SK-N-SH (cell line): ENCODE measurements around the gene ZNF606. TPM values are rescaled to one million over a fixed set of nuclear protein-coding genes. Genes with fewer than 3 reads are reported as not detected.

ENCODE experiments used
- CTCF ChIA-PET: fragments of 300-600, 350-600 bp; formaldehyde crosslinking; extraction: SDS; loops from one replicate; lab custom pipeline; 2021; lab: Yijun Ruan, JAX
- POLR2A ChIA-PET: fragments of 350-600 bp; sonication (Branson Sonifier 250); formaldehyde crosslinking; extraction: SDS; loops from one replicate; lab custom pipeline; 2020; ENCODE audit warnings: antibody characterized with exemption, inconsistent platforms; lab: Yijun Ruan, JAX
- DNase-seq: peaks from one replicate; pipeline ENCODE4 v3.0.0; 2012
- H2AFZ ChIP-seq: fragments of 200-600 bp; sonication (generic); 2 replicates; pipeline ENCODE4 v1.8.1; 2016; ENCODE audit warnings: antibody characterized with exemption, mild to moderate bottlenecking, low read depth
- H3F3A ChIP-seq: fragments of 200-600 bp; sonication (generic); replicated peaks from 2 replicates; pipeline ENCODE3; 2016; ENCODE audit warnings: antibody characterized with exemption, mild to moderate bottlenecking; ENCODE audit not compliant: insufficient read depth
- H3K27ac ChIP-seq, 2 experiments: fragments of 200-500 bp in 1 of 2; fragments of 200-600 bp in 1 of 2; sonication (Bioruptor generic) in 1 of 2; sonication (generic), shearing (Covaris generic) in 1 of 2; 2 replicates each; pipeline versions ENCODE4 v1.5.1 to v1.6.1; 2014 to 2016; ENCODE audit warnings: low read depth in 2 of 2, inconsistent platforms in 1 of 2, low read length in 1 of 2, mild to moderate bottlenecking in 1 of 2, mixed read lengths in 1 of 2
- H3K27me3 ChIP-seq: fragments of 200-600 bp; sonication (generic), shearing (Covaris generic); 2 replicates; pipeline ENCODE4 v1.6.1; 2016; ENCODE audit warnings: mixed run types; ENCODE audit not compliant: insufficient read depth
- H3K36me3 ChIP-seq, 2 experiments: fragments of 200-500 bp in 1 of 2; fragments of 200-600 bp in 1 of 2; sonication (Bioruptor generic) in 1 of 2; sonication (generic) in 1 of 2; replicated peaks in 1 of 2; 2 replicates each; pipeline versions ENCODE3 to v1.5.1; 2014 to 2016; ENCODE audit warnings: low read length in 1 of 2, mild to moderate bottlenecking in 1 of 2; ENCODE audit not compliant: insufficient read depth in 2 of 2, control insufficient read depth in 1 of 2
- H3K4me1 ChIP-seq, 2 experiments: fragments of 200-500 bp in 1 of 2; fragments of 200-600 bp in 1 of 2; sonication (Bioruptor generic) in 1 of 2; sonication (generic), shearing (Covaris generic) in 1 of 2; 2 replicates each; pipeline versions ENCODE4 v1.5.1 to v1.6.1; 2014 to 2016; ENCODE audit warnings: low read depth in 1 of 2, low read length in 1 of 2, mixed run types in 1 of 2; ENCODE audit not compliant: insufficient read depth in 2 of 2, control insufficient read depth in 1 of 2
- H3K4me2 ChIP-seq: fragments of 200-600 bp; sonication (generic), shearing (Covaris generic); 2 replicates; pipeline ENCODE4 v1.6.1; 2017; ENCODE audit warnings: mixed run types
- H3K4me3 ChIP-seq, 2 experiments: fragments of 200-500 bp in 1 of 2; fragments of 200-600 bp in 1 of 2; sonication (Bioruptor generic) in 1 of 2; sonication (generic), shearing (Covaris generic) in 1 of 2; 2 replicates each; pipeline versions ENCODE4 v1.5.1 to v1.8.1; 2014 to 2016; ENCODE audit warnings: low read depth in 2 of 2, inconsistent platforms in 1 of 2, low read length in 1 of 2, mild to moderate bottlenecking in 1 of 2, mixed read lengths in 1 of 2, moderate library complexity in 1 of 2
- H3K79me2 ChIP-seq: fragments of 200-600 bp; sonication (generic); 2 replicates; pipeline ENCODE4 v1.8.1; 2017; ENCODE audit warnings: mild to moderate bottlenecking; ENCODE audit not compliant: insufficient read depth
- H3K9ac ChIP-seq: fragments of 200-600 bp; sonication (generic); 2 replicates; pipeline ENCODE4 v1.6.1; 2017; ENCODE audit warnings: mixed run types
- H3K9me2 ChIP-seq: fragments of 200-600 bp; sonication (generic); 2 replicates; pipeline ENCODE4 v1.6.1; 2017; ENCODE audit warnings: mixed run types
- H3K9me3 ChIP-seq: fragments of 200-600 bp; sonication (generic); 2 replicates; pipeline ENCODE4 v1.6.1; 2017; ENCODE audit warnings: mixed run types, mild to moderate bottlenecking, moderate library complexity
- H4K20me1 ChIP-seq: fragments of 200-600 bp; sonication (generic); 2 replicates; pipeline ENCODE4 v1.6.1; 2017; ENCODE audit warnings: mild to moderate bottlenecking, mixed run types; ENCODE audit not compliant: insufficient read depth
- EP300 ChIP-seq, 2 experiments: IDR thresholded peaks; 2 replicates each; pipeline versions ENCODE4 v1.4.0 to v1.6.1; 2012; ENCODE audit warnings: borderline replicate concordance in 1 of 2, low read depth in 1 of 2, low read length in 1 of 2
- FOXM1 ChIP-seq: IDR thresholded peaks from 2 replicates; pipeline ENCODE4 v1.4.0; 2012; ENCODE audit warnings: low read depth, mild to moderate bottlenecking
- JUND ChIP-seq: IDR thresholded peaks from 2 replicates; pipeline ENCODE4 v1.4.0; 2012
- MEF2A ChIP-seq: IDR thresholded peaks from 2 replicates; pipeline ENCODE4 v1.4.0; 2012; ENCODE audit warnings: low read depth, borderline replicate concordance
- MXI1 ChIP-seq: IDR thresholded peaks from 2 replicates; pipeline ENCODE4 v1.6.1; 2012; ENCODE audit warnings: mild to moderate bottlenecking, low read depth, low read length, improper control_type of control experiment
- RAD21 ChIP-seq: IDR thresholded peaks from 2 replicates; pipeline ENCODE4 v1.6.1; 2012; ENCODE audit warnings: mild to moderate bottlenecking, low read length
- REST ChIP-seq: IDR thresholded peaks from 2 replicates; pipeline ENCODE4 v1.6.1; 2012; ENCODE audit warnings: mild to moderate bottlenecking, low read depth, low read length, moderate library complexity
- RXRA ChIP-seq: IDR thresholded peaks from 2 replicates; pipeline ENCODE4 v1.4.0; 2012; ENCODE audit warnings: low read depth, mild to moderate bottlenecking, borderline replicate concordance
- WGBS: methylation state at CpG from one replicate; pipeline ENCODE4 v1.1.6; 2017; ENCODE audit warnings: low lambda C conversion rate; 5-methylcytosine and 5-hydroxymethylcytosine counted together
- polyA plus RNA-seq, 3 experiments: library from polyadenylated mRNA; depleted of rRNA; stranded (reverse); fragments of >200 nt; gene quantifications; 2 replicates each; pipeline ENCODE4 v1.2.3, GENCODE V29; 2012
- TF ChIP-seq, protein P1 (sequence below): IDR thresholded peaks from 2 replicates; pipeline ENCODE4 v1.4.0; 2012; ENCODE audit warnings: low read depth
- TF ChIP-seq, protein P2 (sequence below): IDR thresholded peaks from 2 replicates; pipeline ENCODE4 v1.4.0; 2012; ENCODE audit warnings: low read depth, borderline replicate concordance
- TF ChIP-seq, protein P3 (sequence below): IDR thresholded peaks from 2 replicates; pipeline ENCODE4 v1.4.0; 2012; ENCODE audit warnings: low read depth, borderline replicate concordance

Gene ZNF606
- polyA plus RNA-seq, 1 of the 3 experiments (the other 2 are of a cell fraction) = 2.9 TPM

DNA sequence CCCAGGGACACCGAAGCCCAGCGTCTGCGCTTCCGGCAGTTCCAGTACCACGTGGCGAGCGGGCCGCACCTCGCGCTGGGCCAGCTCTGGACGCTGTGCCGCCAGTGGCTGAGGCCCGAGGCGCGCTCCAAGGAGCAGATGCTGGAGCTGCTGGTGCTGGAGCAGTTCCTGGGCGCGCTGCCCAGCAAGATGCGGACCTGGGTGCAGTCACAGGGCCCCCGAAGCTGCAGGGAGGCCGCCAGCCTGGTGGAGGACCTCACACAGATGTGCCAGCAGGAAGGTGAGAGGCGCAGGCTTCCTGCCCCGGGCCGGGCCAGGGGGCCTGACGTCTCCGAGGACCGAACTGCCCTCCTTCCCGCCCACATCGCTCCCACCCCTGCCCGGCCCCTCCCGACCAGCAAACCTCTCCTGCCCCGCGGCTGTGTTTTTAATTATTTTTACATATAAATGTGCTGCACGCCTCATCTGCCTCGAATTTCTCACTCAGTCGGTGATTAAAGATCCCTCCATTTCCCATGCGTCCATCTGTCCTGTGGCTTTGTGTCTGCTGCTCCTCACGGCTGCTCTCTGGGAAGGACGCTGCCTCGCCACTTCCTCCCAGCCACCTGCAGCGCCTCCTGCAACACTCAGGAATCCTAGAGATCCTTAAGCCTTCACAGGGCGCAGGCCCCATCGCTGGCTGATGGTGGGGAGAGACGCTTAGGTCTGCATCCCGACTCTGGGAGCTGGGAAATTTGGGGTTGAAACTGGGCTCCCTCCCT, 35.5 kb upstream of the ZNF606 start:
- ChIA-PET CTCF (no interaction called here), POLR2A (no interaction called here)
- Histone ChIP-seq H4K20me1 (no peaks in the 10 kb centered on the region), H3K9ac (no peak overlapping the region), H3K9me3 (no peaks in the 10 kb centered on the region), H3F3A (no peaks in the 10 kb centered on the region), H3K4me3 (no peak overlapping the region), H3K27ac (no peak overlapping the region), H2AFZ (no peak overlapping the region), H3K79me2 (no peaks in the 10 kb centered on the region), H3K36me3 (no peaks in the 10 kb centered on the region), H3K27me3 (no peaks in the 10 kb centered on the region), H3K4me1 (no peaks in the 10 kb centered on the region), H3K9me2 (no peaks in the 10 kb centered on the region), H3K4me2 (no peak overlapping the region)
- TF ChIP-seq, protein P1, sequence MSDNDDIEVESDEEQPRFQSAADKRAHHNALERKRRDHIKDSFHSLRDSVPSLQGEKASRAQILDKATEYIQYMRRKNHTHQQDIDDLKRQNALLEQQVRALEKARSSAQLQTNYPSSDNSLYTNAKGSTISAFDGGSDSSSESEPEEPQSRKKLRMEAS = no peak
- TF ChIP-seq, protein P2, sequence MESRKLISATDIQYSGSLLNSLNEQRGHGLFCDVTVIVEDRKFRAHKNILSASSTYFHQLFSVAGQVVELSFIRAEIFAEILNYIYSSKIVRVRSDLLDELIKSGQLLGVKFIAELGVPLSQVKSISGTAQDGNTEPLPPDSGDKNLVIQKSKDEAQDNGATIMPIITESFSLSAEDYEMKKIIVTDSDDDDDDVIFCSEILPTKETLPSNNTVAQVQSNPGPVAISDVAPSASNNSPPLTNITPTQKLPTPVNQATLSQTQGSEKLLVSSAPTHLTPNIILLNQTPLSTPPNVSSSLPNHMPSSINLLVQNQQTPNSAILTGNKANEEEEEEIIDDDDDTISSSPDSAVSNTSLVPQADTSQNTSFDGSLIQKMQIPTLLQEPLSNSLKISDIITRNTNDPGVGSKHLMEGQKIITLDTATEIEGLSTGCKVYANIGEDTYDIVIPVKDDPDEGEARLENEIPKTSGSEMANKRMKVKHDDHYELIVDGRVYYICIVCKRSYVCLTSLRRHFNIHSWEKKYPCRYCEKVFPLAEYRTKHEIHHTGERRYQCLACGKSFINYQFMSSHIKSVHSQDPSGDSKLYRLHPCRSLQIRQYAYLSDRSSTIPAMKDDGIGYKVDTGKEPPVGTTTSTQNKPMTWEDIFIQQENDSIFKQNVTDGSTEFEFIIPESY = no peak
- no peak for TF ChIP-seq FOXM1
- TF ChIP-seq MXI1 = no peak
- TF ChIP-seq REST = no peak
- TF ChIP-seq JUND = no peak
- no peak for DNase-seq
- WGBS = 50% methylated on average over 35 of the region's 44 CpGs

GRCh38 chr19:58035863-58036262, 33.2 kb upstream of the ZNF606 start:
- Histone ChIP-seq H3K9me3 (no peaks in the 10 kb centered on the region), H3K27ac (no peak overlapping the region), H3K9me2 (no peaks in the 10 kb centered on the region), H3K4me3 (no peak overlapping the region), H3K9ac (no peak overlapping the region), H2AFZ (no peak overlapping the region), H3K79me2 (no peaks in the 10 kb centered on the region), H3K36me3 (no peaks in the 10 kb centered on the region), H3K4me1 (no peaks in the 10 kb centered on the region), H3F3A (no peaks in the 10 kb centered on the region), H3K27me3 (no peaks in the 10 kb centered on the region), H3K4me2 (no peak overlapping the region), H4K20me1 (no peaks in the 10 kb centered on the region)
- ChIA-PET CTCF (no interaction called here), POLR2A (no interaction called here)
- DNase-seq = no peak
- TF ChIP-seq RXRA = no peak
- TF ChIP-seq MEF2A = no peak
- TF ChIP-seq, protein P1 = no peak
- no peak for TF ChIP-seq FOXM1
- TF ChIP-seq, protein P2 = no peak
- no peak for TF ChIP-seq MXI1
- TF ChIP-seq EP300 (IDR thresholded peaks at IDR 0.05; ENCODE audit: borderline replicate concordance in 1 of 2, low read depth in 1 of 2, low read length in 1 of 2) = no peak
- no peak for TF ChIP-seq RAD21
- TF ChIP-seq, protein P3, sequence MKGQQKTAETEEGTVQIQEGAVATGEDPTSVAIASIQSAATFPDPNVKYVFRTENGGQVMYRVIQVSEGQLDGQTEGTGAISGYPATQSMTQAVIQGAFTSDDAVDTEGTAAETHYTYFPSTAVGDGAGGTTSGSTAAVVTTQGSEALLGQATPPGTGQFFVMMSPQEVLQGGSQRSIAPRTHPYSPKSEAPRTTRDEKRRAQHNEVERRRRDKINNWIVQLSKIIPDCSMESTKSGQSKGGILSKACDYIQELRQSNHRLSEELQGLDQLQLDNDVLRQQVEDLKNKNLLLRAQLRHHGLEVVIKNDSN = no peak
- 46% methylated on average over 8 of the region's 8 CpGs for WGBS
